GM23338 (cell line): ENCODE results near the gene KCNK17. TPM values are rescaled to one million over a fixed set of nuclear protein-coding genes. Genes with fewer than 3 reads are reported as not detected.
A peak's percentile ranks its signal among the peaks of the same experiment; 100 is the strongest.

Experiments used
- ATAC-seq: fragments of 200-7000 bp; cut with Tn5 transposase; 3 replicates; pipeline ENCODE4 v1.9.1; 2020
- DNase-seq: peaks from one replicate; pipeline ENCODE4 v3.0.0-alpha.2; 2015; ENCODE audit warnings: low spot score
- H2AFZ ChIP-seq: fragments of 200-600 bp; sonication (generic); 2 replicates; pipeline ENCODE4 v1.8.0; 2016; ENCODE audit warnings: antibody characterized with exemption, mild to moderate bottlenecking, moderate library complexity
- H3F3A ChIP-seq: fragments of 200-600 bp; sonication (generic); replicated peaks from 2 replicates; pipeline ENCODE4 v1.8.0; 2017; ENCODE audit warnings: antibody characterized with exemption, mixed run types, low read depth
- H3K27ac ChIP-seq: fragments of 200-600 bp; sonication (generic); 2 replicates; pipeline ENCODE4 v1.6.1; 2016; ENCODE audit warnings: low read depth
- H3K27me3 ChIP-seq: fragments of 200-600 bp; sonication (generic); 2 replicates; pipeline ENCODE4 v1.8.0; 2016; ENCODE audit warnings: mild to moderate bottlenecking, mixed run types, moderate library complexity; ENCODE audit not compliant: insufficient read depth
- H3K36me3 ChIP-seq: fragments of 200-600 bp; sonication (generic); 2 replicates; pipeline ENCODE4 v1.8.0; 2016; ENCODE audit warnings: mild to moderate bottlenecking; ENCODE audit not compliant: insufficient read depth
- H3K4me1 ChIP-seq: fragments of 200-600 bp; sonication (generic); 2 replicates; pipeline ENCODE4 v1.8.0; 2016; ENCODE audit warnings: mild to moderate bottlenecking, moderate library complexity; ENCODE audit not compliant: insufficient read depth
- H3K4me2 ChIP-seq: fragments of 200-600 bp; sonication (generic); 2 replicates; pipeline ENCODE4 v1.7.1; 2017; ENCODE audit warnings: mixed run types
- H3K4me3 ChIP-seq: fragments of 200-600 bp; sonication (generic); 2 replicates; pipeline ENCODE4 v1.6.1; 2016; ENCODE audit warnings: mixed run types
- H3K79me2 ChIP-seq: fragments of 200-600 bp; sonication (generic); replicated peaks from 2 replicates; pipeline ENCODE4 v1.8.0; 2017; ENCODE audit warnings: mild to moderate bottlenecking; ENCODE audit not compliant: insufficient read depth
- H3K9me2 ChIP-seq: fragments of 200-600 bp; sonication (generic); 2 replicates; pipeline ENCODE4 v1.8.0; 2017; ENCODE audit not compliant: insufficient read depth
- H4K20me1 ChIP-seq: fragments of 200-600 bp; sonication (generic); replicated peaks from 2 replicates; pipeline ENCODE4 v1.8.0; 2017; ENCODE audit warnings: mild to moderate bottlenecking; ENCODE audit not compliant: insufficient read depth
- H3K27ac Mint-ChIP-seq: 2 replicates; pipeline ENCODE4 v1.8.0; 2020; ENCODE audit warnings: inconsistent platforms, mild to moderate bottlenecking, moderate library complexity, mixed read lengths
- H3K27me3 Mint-ChIP-seq: 3 replicates; pipeline ENCODE4 v1.8.0; 2022; ENCODE audit warnings: low read depth, mild to moderate bottlenecking, moderate library complexity, mixed read lengths, inconsistent platforms; ENCODE audit not compliant: insufficient read depth, poor library complexity
- H3K36me3 Mint-ChIP-seq: 3 replicates; pipeline ENCODE4 v1.8.0; 2021; ENCODE audit warnings: low read depth, mild to moderate bottlenecking, inconsistent platforms, moderate library complexity, mixed read lengths
- H3K4me1 Mint-ChIP-seq: 3 replicates; pipeline ENCODE4 v1.8.0; 2020; ENCODE audit warnings: mild to moderate bottlenecking, inconsistent platforms, mixed read lengths
- H3K4me3 Mint-ChIP-seq: 3 replicates; pipeline ENCODE4 v1.8.0; 2021; ENCODE audit warnings: moderate library complexity, mild to moderate bottlenecking, inconsistent platforms, mixed read lengths
- H3K9me3 Mint-ChIP-seq: 3 replicates; pipeline ENCODE4 v1.8.0; 2020; ENCODE audit warnings: moderate library complexity, mild to moderate bottlenecking, inconsistent platforms, mixed read lengths
- CREB1 ChIP-seq: fragments of 250-450 bp; sonication (Bioruptor Pico); IDR thresholded peaks from 2 replicates; pipeline ENCODE4 v1.5.0; 2020; ENCODE audit warnings: low read depth, mild to moderate bottlenecking, moderate library complexity
- EZH2 ChIP-seq: fragments of 200-600 bp; sonication (generic); IDR thresholded peaks from one replicate; pipeline ENCODE4 v1.8.0; 2017; ENCODE audit warnings: antibody characterized with exemption, mild to moderate bottlenecking, low read depth; ENCODE audit not compliant: unreplicated experiment
- EZH2phosphoT487 ChIP-seq: fragments of 200-600 bp; sonication (generic); IDR thresholded peaks from one replicate; pipeline ENCODE4 v1.8.1; 2018; ENCODE audit warnings: antibody characterized with exemption; ENCODE audit not compliant: unreplicated experiment
- JUNB ChIP-seq: IDR thresholded peaks from one replicate; pipeline ENCODE4 v1.6.1; 2016; ENCODE audit warnings: antibody characterized with exemption; ENCODE audit not compliant: unreplicated experiment
- NANOG ChIP-seq: IDR thresholded peaks from 2 replicates; pipeline ENCODE4 v1.6.1; 2016; ENCODE audit warnings: antibody characterized with exemption, borderline replicate concordance
- POLR2AphosphoS5 ChIP-seq: IDR thresholded peaks from 2 replicates; pipeline ENCODE4 v1.6.1; 2016; ENCODE audit warnings: antibody characterized with exemption, low read depth
- STAT1 ChIP-seq: IDR thresholded peaks from one replicate; pipeline ENCODE4 v1.6.1; 2016; ENCODE audit warnings: antibody characterized with exemption; ENCODE audit not compliant: unreplicated experiment
- ZNF114 ChIP-seq: fragments of 250-450 bp; sonication (Bioruptor Pico); IDR thresholded peaks from 2 replicates; pipeline ENCODE4 v1.5.0; 2020; ENCODE audit warnings: mild to moderate bottlenecking, moderate library complexity
- ZNF331 ChIP-seq: fragments of 250-450 bp; sonication (Bioruptor Pico); IDR thresholded peaks from 2 replicates; pipeline ENCODE4 v1.5.0; 2020; ENCODE audit warnings: low read depth, mild to moderate bottlenecking, moderate library complexity
- polyA plus RNA-seq: library from polyadenylated mRNA; unstranded; fragments of >200 nt; fragmentation: Nextera tagmentation; extraction: Ambion mirVana; gene quantifications from 2 replicates; pipeline ENCODE4 v1.2.1, GENCODE V29; 2016
- total RNA-seq: library from RNA; depleted of rRNA; stranded (reverse); fragments of >200 nt; shearing (Covaris generic); gene quantifications from 2 replicates; pipeline ENCODE4 v1.2.3, GENCODE V29; 2014
- TF ChIP-seq, protein P1 (sequence below): IDR thresholded peaks from 2 replicates; pipeline ENCODE4 v1.6.1; 2016; ENCODE audit warnings: antibody characterized with exemption
- TF ChIP-seq, protein P2 (sequence below): IDR thresholded peaks from one replicate; pipeline ENCODE4 v1.6.1; 2018; ENCODE audit warnings: antibody characterized with exemption; ENCODE audit not compliant: unreplicated experiment
- TF ChIP-seq, protein P3 (sequence below), 2 experiments: fragments of 200-600 bp in 1 of 2; sonication (generic) in 1 of 2; conservative IDR thresholded peaks; 2 replicates each; pipeline versions ENCODE4 v1.5.1 to v1.6.1; 2016 to 2017; ENCODE audit warnings: antibody characterized with exemption in 2 of 2, low read depth in 2 of 2, mild to moderate bottlenecking in 2 of 2, moderate library complexity in 1 of 2
- TF ChIP-seq, protein P4 (sequence below): fragments of 250-450 bp; sonication (Bioruptor Pico); IDR thresholded peaks from 2 replicates; pipeline ENCODE4 v1.5.0; 2020; ENCODE audit warnings: mild to moderate bottlenecking, moderate library complexity

The KCNK17 gene
- total and polyA plus RNA-seq, 2 experiments from 2014 or later: 2.2 to 3.1 TPM

DNA sequence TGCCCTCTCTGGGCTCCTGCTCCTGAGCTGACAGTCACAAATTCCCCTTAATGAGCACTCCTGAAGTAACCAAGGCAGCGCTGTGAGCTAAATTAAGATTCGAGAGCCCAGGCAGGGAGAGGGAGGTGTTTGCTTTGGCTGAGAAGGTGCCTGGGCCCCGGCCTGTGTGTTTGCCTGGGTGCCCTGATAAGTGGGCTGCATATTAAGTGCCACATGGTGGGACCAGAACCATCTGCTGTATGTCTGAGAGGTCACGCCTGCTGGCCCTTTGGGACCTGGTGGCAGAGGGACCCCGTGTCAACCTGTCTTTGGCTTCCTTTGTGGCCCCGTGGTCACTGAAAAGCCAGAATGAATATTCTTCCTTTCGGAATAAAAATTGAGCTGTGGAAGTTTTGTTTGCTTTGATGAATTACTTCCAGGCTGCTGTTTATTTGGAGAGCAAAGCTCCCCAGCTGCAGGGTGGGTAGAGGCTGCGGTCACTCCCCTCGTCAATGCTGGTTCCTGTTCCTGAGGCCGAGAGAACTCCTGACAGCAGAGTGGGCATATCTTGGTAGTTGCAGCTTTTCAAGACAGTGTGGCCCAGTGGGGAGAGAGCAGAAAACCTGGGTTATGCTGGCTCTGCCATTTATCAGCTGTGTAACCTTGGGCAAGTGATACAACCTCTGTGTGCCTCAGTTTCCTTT is 25.8 kb upstream of the KCNK17 start:
- Mint-ChIP-seq H3K36me3 (no peaks in the 10 kb centered on the region), H3K4me1 (peaks cover 35% of the 10 kb centered on the region), H3K27me3 (peaks cover 12% of the 10 kb centered on the region), H3K27ac (no peak overlapping the region), H3K4me3 (no peak overlapping the region), H3K9me3 (no peaks in the 10 kb centered on the region)
- no peaks in the 10 kb centered on the region for H3K27me3 ChIP-seq
- no peaks in the 10 kb centered on the region for H3K79me2 ChIP-seq
- no peak overlapping the region for H3K4me3 ChIP-seq
- no peaks in the 10 kb centered on the region; the same call in 1 of the 2 replicates for H4K20me1 ChIP-seq
- no peak overlapping the region for H2AFZ ChIP-seq
- no peaks in the 10 kb centered on the region for H3K36me3 ChIP-seq
- ATAC-seq (peak; percentile 17; the same call in 2 of the 3 replicates), DNase-seq (no peak)
- no peak overlapping the region for H3K4me2 ChIP-seq
- TF ChIP-seq, protein P1, sequence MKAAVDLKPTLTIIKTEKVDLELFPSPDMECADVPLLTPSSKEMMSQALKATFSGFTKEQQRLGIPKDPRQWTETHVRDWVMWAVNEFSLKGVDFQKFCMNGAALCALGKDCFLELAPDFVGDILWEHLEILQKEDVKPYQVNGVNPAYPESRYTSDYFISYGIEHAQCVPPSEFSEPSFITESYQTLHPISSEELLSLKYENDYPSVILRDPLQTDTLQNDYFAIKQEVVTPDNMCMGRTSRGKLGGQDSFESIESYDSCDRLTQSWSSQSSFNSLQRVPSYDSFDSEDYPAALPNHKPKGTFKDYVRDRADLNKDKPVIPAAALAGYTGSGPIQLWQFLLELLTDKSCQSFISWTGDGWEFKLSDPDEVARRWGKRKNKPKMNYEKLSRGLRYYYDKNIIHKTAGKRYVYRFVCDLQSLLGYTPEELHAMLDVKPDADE: no peak
- TF ChIP-seq, protein P2, sequence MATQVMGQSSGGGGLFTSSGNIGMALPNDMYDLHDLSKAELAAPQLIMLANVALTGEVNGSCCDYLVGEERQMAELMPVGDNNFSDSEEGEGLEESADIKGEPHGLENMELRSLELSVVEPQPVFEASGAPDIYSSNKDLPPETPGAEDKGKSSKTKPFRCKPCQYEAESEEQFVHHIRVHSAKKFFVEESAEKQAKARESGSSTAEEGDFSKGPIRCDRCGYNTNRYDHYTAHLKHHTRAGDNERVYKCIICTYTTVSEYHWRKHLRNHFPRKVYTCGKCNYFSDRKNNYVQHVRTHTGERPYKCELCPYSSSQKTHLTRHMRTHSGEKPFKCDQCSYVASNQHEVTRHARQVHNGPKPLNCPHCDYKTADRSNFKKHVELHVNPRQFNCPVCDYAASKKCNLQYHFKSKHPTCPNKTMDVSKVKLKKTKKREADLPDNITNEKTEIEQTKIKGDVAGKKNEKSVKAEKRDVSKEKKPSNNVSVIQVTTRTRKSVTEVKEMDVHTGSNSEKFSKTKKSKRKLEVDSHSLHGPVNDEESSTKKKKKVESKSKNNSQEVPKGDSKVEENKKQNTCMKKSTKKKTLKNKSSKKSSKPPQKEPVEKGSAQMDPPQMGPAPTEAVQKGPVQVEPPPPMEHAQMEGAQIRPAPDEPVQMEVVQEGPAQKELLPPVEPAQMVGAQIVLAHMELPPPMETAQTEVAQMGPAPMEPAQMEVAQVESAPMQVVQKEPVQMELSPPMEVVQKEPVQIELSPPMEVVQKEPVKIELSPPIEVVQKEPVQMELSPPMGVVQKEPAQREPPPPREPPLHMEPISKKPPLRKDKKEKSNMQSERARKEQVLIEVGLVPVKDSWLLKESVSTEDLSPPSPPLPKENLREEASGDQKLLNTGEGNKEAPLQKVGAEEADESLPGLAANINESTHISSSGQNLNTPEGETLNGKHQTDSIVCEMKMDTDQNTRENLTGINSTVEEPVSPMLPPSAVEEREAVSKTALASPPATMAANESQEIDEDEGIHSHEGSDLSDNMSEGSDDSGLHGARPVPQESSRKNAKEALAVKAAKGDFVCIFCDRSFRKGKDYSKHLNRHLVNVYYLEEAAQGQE: no peak
- TF ChIP-seq ZNF331 (CRISPR knock-in tag): no peak
- no peak for TF ChIP-seq EZH2phosphoT487
- no peak for TF ChIP-seq ZNF114 (CRISPR knock-in tag)
- no peak for TF ChIP-seq NANOG
- no peak for TF ChIP-seq POLR2AphosphoS5
- no peak for TF ChIP-seq STAT1
- TF ChIP-seq, protein P3, sequence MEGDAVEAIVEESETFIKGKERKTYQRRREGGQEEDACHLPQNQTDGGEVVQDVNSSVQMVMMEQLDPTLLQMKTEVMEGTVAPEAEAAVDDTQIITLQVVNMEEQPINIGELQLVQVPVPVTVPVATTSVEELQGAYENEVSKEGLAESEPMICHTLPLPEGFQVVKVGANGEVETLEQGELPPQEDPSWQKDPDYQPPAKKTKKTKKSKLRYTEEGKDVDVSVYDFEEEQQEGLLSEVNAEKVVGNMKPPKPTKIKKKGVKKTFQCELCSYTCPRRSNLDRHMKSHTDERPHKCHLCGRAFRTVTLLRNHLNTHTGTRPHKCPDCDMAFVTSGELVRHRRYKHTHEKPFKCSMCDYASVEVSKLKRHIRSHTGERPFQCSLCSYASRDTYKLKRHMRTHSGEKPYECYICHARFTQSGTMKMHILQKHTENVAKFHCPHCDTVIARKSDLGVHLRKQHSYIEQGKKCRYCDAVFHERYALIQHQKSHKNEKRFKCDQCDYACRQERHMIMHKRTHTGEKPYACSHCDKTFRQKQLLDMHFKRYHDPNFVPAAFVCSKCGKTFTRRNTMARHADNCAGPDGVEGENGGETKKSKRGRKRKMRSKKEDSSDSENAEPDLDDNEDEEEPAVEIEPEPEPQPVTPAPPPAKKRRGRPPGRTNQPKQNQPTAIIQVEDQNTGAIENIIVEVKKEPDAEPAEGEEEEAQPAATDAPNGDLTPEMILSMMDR (conservative IDR thresholded peaks at IDR 0.05; ENCODE audit: low read depth in 2 of 2): no peak
- no peak for TF ChIP-seq JUNB
- TF ChIP-seq, protein P4, sequence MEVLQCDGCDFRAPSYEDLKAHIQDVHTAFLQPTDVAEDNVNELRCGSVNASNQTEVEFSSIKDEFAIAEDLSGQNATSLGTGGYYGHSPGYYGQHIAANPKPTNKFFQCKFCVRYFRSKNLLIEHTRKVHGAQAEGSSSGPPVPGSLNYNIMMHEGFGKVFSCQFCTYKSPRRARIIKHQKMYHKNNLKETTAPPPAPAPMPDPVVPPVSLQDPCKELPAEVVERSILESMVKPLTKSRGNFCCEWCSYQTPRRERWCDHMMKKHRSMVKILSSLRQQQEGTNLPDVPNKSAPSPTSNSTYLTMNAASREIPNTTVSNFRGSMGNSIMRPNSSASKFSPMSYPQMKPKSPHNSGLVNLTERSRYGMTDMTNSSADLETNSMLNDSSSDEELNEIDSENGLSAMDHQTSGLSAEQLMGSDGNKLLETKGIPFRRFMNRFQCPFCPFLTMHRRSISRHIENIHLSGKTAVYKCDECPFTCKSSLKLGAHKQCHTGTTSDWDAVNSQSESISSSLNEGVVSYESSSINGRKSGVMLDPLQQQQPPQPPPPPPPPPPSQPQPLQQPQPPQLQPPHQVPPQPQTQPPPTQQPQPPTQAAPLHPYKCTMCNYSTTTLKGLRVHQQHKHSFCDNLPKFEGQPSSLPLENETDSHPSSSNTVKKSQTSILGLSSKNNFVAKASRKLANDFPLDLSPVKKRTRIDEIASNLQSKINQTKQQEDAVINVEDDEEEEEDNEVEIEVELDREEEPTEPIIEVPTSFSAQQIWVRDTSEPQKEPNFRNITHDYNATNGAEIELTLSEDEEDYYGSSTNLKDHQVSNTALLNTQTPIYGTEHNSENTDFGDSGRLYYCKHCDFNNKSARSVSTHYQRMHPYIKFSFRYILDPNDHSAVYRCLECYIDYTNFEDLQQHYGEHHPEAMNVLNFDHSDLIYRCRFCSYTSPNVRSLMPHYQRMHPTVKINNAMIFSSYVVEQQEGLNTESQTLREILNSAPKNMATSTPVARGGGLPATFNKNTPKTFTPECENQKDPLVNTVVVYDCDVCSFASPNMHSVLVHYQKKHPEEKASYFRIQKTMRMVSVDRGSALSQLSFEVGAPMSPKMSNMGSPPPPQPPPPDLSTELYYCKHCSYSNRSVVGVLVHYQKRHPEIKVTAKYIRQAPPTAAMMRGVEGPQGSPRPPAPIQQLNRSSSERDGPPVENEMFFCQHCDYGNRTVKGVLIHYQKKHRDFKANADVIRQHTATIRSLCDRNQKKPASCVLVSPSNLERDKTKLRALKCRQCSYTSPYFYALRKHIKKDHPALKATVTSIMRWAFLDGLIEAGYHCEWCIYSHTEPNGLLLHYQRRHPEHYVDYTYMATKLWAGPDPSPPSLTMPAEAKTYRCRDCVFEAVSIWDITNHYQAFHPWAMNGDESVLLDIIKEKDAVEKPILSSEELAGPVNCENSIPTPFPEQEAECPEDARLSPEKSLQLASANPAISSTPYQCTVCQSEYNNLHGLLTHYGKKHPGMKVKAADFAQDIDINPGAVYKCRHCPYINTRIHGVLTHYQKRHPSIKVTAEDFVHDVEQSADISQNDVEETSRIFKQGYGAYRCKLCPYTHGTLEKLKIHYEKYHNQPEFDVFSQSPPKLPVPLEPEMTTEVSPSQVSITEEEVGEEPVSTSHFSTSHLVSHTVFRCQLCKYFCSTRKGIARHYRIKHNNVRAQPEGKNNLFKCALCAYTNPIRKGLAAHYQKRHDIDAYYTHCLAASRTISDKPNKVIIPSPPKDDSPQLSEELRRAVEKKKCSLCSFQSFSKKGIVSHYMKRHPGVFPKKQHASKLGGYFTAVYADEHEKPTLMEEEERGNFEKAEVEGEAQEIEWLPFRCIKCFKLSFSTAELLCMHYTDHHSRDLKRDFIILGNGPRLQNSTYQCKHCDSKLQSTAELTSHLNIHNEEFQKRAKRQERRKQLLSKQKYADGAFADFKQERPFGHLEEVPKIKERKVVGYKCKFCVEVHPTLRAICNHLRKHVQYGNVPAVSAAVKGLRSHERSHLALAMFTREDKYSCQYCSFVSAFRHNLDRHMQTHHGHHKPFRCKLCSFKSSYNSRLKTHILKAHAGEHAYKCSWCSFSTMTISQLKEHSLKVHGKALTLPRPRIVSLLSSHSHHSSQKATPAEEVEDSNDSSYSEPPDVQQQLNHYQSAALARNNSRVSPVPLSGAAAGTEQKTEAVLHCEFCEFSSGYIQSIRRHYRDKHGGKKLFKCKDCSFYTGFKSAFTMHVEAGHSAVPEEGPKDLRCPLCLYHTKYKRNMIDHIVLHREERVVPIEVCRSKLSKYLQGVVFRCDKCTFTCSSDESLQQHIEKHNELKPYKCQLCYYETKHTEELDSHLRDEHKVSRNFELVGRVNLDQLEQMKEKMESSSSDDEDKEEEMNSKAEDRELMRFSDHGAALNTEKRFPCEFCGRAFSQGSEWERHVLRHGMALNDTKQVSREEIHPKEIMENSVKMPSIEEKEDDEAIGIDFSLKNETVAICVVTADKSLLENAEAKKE (CRISPR knock-in tag): no peak
- no peak for TF ChIP-seq EZH2
- no peak for TF ChIP-seq CREB1 (CRISPR knock-in tag)
- no peaks in the 10 kb centered on the region for H3F3A ChIP-seq
- H3K4me1 ChIP-seq: peaks cover 6% of the 10 kb centered on the region
- H3K27ac ChIP-seq: no peak overlapping the region
- peaks cover 9% of the 10 kb centered on the region; the same call in 1 of the 2 replicates for H3K9me2 ChIP-seq
